Stimulated activated CD4-positive, alpha-beta T cell treated with anti-CD3 and anti-CD28 coated beads, Interleukin-1b, Interleukin-23, amount 100 ng/mL, for 24 hours (primary cell): ENCODE results near the gene MON2.
"Not testable (repeated sequence)": the region's sequence is repeated elsewhere in the genome, so short reads cannot be mapped to it uniquely, and the experiment has no call there.

Source experiments
- DNase-seq, 4 experiments: peaks; one replicate each; pipeline ENCODE4 v3.0.0-alpha.2; 2020; ENCODE audit warnings: low read depth in 4 of 4, low spot score in 1 of 4

The MON2 gene

DNA sequence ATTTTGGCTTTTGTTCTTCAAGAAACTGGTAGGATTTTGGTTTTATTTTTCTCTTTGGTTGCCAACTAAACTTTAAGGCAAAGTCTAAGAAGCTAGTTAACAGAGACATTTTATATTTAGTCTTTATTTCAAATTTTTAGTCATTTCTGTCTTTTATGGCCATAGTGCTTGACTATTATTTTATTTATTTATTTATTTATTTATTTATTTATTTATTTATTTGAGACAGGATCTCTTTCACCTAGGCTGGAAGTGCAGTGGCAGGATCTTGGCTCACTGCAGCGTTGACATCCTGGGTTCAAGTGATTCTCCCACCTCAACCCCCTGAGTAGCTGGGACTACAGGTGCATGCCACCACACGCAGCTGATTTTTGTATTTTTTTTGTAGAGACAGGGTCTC, 3.1 kb downstream of the MON2 start:
- DNase-seq = no peak

DNA sequence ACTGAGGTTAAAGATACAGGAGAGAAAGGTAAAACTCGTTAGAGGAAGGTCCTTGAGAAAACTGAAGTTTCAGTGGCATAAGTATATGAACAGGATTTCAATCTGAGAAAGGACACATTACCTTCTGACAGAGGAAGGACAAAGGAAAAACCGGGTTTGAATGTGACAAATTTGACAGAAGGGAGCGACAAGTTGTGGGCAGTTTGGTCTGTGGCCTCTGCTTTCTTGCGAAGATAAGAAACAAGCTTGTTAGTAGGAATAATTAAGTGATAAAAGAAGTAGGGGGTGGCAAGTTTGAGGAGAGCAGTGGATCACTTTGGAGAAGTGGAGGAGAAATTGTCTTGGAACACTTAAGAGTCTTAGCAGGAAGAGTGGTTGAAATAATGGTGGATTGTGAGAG, 5.1 kb downstream of the MON2 start:
- no peak for DNase-seq

DNA sequence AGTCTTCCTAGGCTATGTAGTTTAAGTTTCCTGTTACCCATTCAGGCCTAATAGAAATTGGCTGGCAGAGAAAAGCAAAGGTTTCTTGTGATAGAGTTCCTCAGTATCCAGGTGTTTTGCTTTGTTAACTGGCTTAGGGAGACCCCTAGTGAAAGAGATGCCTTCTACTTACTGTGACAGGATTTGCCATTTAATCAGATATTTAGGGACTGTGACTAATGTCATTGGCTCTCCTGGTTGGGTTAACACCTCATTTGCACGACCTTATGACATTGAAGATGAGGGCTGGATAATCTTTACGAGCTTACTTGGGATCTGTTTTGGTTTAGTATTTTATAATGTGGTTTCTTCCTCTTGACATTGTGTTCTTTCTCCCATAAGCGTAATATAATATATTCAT, 5.8 kb downstream of the MON2 start:
- DNase-seq = no peak

DNA sequence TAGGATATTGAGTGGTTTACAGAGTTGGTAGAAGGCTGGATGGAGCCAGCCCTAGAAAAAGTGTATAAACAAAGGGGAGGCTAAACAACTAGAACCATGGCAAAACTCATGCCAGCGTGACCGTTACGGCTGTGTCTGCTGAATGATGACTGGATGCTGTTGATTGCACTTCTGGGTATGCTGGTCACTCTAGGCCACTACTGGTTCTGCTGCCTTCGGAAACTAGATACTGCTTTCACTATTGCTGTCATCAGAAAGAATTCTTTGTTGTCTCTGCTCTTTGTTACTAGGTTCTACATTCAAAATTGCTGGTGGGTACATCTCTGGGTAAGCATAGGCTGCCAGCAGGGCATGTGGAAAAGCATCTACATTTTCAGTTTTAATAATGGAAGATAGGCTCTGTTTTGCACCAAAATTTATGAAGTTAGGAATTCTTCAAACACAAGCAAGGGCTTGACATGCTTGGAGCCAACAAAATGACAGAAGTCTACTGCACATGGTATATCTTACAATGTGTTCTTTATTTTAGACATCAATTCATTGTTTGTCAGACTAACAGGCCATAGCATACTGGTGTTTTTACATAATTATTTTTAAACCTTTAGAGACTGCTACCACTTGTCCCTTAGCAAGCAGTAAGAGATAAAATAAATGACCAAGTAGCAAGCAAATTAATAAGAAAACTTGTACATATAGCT, 15.4 kb downstream of the MON2 start:
- DNase-seq = no peak

DNA sequence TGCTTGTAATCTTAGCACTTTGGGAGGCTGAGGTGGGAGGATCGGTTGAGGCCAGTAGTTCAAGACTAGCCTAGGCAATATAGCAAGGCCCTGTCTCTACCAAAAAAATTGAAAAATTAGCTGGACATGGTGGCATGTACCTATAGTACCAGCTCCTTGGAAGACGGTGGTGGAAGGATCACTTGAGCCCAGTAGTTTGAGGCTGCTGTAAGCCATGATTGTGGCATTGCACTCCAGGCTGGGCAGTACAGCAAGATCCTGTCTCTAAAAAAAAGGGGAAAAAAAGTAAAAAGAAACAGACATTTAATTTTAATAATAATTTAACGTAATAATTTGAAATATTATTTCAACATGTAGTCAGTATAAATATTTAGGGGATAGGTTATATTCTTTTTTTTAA, 16.1 kb downstream of the MON2 start:
- no peak for DNase-seq

DNA sequence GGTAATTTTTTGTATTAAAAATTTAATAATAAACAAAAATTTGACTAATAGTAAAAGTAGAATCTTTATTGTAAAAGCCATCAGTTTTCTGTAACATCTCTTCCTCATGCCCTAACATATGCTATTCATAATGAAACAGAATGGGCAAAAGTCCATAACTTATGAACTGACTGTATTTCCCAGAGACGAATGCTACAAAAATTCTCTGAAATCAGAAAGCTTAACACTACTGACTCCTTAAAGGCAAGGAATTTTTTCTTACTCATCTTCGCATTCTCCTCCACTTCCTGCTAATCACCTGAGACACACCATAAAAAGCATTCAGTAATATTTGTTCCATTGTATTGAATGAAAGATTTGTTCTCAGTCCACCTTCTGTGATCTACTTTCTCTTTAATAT, 17.6 kb downstream of the MON2 start:
- DNase-seq = no peak

DNA sequence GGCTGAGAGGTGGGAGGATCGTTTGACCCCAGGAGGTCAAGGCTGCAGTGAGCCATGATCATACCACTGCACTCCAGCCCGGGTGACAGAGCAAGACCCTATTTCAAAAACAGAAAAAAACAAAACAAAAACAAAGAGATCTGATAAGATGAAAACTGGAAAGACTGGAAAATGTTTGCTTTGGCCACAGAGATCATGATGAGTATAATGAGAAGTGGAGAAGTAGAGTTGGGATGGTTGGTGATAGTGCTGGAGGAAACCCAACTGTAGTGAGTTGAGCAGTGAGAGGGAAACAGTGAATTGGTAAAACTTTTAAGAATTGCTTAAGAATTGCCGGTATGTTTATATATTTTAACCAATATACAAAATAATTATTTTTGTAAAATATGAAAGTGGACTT, 39.2 kb downstream of the MON2 start:
- no peak for DNase-seq

DNA sequence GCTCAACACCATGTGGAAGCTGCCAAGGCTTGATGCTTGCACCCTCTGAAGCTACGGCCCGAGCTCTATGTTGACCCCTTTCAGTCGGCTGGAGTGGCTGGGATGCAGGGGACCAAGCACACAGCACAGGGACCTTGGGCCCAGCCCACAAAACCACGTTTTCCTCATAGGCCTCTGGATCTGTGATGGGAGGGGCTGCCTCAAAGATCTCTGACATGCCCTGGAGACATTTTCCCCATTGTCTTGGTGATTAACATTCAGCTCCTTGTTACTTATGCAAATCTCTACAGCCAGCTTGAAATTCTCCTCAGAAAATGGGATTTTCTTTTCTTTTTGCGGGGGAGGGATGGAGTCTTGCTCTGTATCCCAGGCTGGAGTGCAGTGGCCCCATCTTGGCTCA, 46.3 kb downstream of the MON2 start:
- DNase-seq = no peak

DNA sequence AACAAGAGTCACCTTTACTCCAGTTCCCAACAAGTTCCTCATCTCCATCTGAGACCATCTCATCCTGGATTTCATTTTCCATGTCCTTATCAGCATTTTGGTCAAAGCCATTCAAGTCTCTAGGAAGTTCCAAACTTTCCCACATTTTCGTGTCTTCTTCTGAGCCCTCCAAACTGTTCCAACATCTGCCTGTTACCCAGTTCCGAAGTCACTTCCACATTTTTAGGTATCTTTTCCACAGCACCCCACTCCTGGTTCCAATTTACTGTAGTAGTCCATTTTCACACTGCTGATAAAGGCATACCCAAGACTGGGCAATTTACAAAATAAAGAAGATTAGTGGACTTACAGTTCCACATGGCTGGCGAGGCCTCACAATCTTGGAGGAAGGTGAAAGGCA, 47.5 kb downstream of the MON2 start:
- not testable (repeated sequence) for DNase-seq

DNA sequence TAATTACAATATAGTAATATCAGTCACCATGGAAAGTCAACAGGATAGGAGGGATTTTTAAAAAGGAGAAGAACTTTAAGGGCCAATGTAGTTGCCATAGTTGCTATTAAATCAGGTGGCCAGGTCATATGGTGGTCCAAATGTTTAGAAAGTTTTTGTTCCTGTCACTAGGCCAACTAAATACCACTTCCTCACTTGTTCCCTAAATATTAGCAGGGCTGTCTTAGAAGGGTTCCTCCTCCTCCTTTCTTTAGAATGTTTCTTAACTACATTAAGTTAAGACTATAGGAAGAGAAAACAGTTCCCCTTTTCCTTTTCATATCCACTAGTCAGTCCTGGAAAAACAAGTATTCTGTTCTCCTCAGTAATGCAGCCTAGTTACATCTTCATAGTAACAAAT, 50.3 kb downstream of the MON2 start:
- no peak for DNase-seq

DNA sequence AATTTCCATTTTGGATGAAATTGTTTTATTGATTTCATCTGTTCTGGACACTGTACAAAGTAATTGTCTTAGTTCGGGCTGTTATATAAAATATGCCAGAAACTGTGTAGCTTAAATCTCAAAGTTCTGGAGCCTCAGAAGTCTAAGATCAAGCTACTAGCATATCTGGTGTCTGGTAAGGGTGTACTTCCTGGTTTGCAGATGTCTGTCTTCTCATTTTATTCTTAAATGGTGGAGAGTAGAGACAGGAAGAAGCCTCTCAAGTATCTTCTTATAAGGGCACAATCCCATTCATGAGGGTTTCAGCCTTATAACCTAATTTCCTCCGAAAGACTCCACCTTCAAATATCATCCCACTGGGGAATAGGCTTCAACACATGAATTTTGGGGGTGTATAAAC, 51.3 kb downstream of the MON2 start:
- DNase-seq = no peak

DNA sequence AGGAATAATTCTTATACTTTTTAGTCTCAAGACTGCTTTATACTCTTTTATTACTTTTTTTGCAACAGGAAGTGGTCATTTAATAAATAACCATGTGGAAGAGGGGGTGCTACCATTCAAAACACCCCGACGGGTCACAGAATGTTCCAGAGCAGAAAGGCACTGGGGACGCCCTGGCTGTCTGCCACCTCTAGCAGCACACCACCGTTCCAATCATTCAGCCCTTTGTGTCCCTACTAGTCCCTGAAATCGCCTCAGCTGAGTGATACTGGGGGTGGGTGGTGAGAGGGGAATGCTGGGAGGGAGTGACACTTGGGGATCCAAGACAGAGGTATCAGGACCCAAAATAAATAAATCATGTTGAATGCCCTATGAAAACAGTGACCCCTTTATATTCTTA, 52.4 kb downstream of the MON2 start:
- no peak for DNase-seq

DNA sequence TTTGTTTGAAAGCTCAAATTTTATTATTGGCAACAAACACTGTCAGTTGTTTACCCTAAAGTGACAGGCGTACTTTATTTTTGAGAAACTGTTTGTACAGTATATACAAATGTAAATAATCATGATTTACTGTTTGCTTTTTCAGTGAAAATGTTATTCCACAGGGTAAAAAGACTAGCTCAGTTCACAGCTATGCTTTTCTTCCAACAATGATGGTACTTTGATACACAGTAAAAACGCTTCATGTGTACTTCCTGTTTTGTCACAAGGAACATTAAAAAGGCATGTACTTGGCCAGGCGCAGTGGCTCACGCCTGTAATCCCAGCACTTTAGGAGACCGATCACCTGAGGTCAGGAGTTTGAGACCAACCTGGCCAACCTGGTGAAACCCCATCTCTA, 53.7 kb downstream of the MON2 start:
- no peak for DNase-seq

DNA sequence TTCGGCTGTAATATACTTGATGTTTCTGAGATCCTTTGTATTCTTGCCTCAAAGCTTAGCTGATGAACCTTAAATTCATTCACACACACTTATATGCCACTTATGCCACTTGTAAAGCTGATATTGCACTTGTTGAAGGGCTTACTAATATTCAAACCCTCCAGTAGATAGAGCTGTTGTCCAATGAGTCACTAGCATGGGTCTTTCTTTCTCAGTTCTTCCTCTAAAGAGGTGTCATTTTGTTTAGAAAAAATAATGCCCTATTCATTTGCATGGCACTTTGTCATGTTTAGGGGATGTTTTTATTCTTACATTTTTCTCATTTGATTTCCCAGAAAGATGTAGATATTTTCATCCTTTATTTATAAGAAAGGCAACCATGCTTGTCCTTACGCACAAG, 56.4 kb downstream of the MON2 start:
- no peak for DNase-seq

DNA sequence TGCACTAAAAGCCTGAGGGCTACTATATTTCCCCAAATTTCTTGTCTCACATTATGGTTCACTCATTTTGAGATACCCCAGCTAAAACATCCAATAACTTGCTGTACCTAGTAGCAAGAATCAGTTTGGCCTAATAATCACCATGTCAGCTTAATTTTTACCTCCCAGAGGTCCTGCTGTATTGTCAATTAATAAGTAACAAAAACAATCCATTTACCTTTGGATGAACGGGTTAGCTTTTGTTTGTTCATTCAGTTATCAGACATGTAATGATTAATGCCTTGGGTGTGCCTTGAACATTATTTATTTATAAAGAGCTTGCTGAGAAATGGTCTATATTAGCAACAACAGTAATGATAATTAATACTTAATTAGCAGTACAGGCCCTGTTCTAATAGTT, 57.0 kb downstream of the MON2 start:
- no peak for DNase-seq

DNA sequence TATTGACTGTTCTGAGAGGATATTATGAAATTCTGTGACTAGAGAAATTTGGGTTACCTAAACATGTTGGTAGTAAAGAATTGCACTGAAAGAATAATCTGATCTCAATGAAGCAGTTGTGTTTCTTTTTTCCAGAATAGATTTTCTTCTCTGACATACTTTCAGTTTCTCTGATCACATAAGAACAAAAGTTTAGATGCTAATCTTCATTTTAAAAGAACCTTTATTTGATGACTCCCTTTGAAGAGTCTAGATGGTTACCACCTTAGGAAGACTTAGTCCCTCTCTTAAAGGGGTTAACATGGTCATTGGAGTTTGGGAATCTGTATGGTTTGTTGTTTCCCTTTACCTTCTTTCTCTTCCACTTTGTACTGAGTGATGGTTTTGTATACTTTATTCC, 58.6 kb downstream of the MON2 start:
- no peak for DNase-seq

DNA sequence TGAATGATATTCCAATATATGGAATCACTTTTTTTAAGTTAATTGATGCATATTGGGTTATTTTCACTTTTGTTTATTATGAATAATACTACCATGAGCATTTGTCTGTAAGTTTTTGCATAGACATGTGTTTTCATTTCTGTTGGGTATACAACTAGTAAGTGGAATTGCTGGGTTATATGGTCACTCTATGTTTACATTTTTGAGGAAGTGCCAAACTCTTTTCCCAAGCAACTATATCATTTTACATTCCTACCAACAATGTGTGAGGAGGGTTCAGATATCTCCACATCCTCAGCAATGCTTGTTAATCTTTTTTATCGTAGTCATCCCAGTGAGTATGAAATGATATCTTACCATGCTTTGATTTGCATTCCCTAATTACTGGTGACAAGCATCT, 64.0 kb downstream of the MON2 start:
- DNase-seq = no peak

DNA sequence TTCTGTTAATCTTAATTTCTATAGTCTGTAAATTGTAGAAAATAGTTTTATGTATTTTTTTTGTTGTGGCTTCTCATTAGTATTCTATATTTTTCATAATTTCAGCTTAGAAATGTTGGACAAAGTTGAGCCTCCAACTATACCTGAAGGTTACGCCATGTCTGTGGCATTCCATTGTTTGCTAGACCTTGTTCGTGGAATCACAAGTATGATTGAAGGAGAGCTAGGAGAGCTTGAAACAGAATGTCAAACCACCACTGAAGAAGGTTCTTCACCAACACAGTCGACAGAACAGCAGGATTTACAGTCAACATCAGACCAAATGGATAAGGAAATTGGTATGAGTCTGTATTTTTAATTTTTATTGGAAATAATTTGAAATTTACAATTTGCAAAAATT, 65.7 kb downstream of the MON2 start:
- no peak for DNase-seq

DNA sequence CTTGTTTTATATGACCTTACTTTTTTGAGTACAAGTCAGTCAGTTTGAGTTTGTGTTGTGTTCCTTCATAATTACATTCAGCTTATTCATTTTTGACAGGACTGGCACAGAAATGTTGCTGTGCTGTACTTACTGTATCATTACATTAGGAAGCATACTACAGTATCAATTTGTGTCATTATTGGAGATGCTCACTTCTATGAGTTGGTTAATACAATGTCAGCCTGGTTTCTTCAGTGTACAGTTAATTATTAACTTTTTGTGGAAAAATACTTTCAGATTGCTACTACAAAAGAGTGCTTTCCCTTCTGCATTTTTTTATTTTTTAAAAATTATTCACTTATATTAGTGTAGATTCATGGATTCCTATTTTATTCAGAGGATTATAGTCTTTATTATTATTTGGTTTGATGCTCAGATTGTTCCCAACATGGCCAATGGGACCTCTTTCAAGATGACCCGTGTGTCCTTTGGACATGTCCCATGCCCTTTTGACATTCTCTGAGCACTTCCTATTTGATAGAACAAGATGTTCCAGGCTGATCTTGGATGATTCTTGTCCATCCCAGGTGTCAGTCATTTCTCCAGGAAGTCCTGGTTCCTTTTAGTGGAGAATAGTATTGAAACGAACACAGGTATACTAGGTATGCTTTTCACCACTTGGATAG, 66.6 kb downstream of the MON2 start:
- no peak for DNase-seq

DNA sequence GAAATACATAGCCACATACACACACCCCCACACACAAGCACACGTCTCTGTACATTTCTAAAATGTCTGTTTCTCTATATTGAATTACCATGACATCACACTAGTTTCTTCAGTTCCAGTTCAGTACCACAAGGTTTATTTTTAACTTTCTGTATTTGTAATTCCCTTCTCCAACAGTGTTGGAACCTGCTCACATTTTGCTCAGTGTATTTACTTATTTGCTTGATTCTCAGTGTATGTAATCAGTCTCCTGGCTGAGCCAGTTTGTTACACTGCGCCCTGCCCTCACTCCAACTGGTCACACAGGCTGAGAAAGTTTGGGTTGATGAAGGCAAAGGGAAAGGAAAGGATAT, 67.1 kb downstream of the MON2 start:
- DNase-seq = no peak

DNA sequence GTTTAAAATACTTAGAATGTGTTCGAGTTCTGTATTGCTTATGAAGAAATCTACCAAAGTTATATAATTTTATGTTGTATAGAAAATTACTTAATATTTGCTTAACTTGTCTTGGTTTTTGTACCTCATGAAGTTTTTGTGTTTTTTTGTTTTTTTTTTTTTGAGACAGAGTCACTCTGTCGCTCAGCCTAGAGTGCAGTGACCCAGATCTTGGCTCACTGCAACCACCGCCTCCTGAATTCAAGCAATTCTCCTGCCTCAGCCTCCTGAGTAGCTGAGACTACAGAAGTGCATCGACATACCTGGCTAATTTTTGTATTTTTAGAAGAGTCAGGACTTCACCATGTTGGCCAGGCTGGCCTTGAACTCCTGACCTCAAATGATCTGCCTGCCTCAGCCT, 69.9 kb downstream of the MON2 start:
- DNase-seq = no peak

DNA sequence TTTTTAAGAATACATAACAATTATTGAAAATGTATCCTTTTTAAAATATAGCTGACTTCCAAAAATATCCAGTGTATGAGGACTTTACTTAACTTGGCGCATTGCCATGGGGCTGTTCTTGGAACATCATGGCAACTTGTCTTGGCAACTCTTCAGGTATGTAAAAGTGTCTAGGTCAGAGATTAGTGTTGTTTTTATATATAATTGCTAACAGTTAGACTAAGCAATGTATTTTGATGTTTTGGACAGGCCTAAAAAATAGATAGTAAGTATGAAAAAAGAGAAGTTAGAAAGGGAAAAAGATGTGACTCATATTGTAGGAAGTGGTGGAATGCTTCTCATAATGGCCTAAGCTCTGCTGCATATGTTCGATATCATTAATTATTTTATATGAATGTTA, 70.9 kb downstream of the MON2 start:
- DNase-seq = no peak

DNA sequence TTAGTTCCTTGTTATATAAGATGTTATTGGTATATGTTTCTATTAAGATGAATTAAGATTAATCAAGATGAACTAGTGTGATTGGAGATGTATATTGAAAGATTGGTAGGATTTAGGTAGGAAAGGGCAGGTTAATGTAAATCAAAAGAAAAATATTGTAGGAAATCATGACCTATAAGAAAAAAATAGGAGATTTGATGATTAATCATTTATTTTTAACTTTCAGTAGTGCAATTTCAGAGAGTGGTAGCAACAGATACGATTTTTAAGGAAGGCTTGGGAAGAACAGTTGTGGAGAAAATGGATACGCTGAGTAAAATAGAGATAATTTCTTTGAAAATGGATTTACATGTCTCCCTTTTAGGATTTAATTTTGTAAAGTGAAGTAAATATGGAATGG, 73.7 kb downstream of the MON2 start:
- DNase-seq = no peak
